Skin of body (tissue), 2 donors: ENCODE data around the gene NACC2. TPM values are rescaled to one million over a fixed set of nuclear protein-coding genes. Genes with fewer than 3 reads are reported as not detected.
A peak's percentile ranks its signal among the peaks of the same experiment; 100 is the strongest.
"Not testable (repeated sequence)": the region's sequence is repeated elsewhere in the genome, so short reads cannot be mapped to it uniquely, and the experiment has no call there.

ENCODE experiments used
- DNase-seq: peaks from one replicate; lab custom pipeline; 2025; lab: John Stamatoyannopoulos, UW
- total RNA-seq: library from RNA; depleted of rRNA; stranded (reverse); fragments of >200 nt; gene quantifications from one replicate; pipeline ENCODE4 v1.2.3, GENCODE V29; 2014

Gene NACC2
- total RNA-seq, 1 donor from 2014 or later = 2.9 TPM

GRCh38 chr9:136047775-136048559, 47.1 kb downstream of the NACC2 start:
- DNase-seq = no peak

DNA sequence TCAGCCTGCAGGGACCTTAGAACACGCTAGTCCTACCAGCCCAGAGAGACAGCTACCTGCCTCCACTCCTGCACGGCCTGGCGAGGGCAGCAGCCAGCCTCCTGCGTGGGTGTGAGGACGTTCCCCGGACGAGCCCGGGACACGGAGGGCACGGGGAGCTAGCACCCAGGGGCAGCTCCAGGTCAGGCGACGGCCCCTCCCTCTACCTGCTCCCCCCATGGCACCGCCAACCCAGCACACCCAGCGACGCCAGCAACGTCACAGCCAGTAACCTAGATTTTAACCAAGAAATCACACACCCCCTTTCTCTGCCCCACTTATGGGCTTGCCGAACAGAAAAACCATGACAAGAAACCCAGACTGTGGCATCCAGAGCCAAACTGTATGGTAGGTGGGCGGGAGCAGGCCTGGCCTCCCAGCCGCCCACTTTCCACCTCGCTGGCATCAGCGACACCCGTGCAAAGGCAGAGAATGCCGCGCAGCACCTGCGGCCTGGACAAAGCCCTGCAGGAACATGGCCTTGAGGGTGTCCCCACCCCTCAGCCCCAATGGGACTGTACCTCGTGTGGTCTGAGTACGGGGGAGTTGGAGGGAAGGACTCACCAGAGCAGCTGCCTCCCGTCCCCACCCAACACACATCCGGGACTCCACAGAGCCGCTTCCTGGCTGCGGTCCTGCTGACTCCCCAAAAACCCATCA, 47.9 kb downstream of the NACC2 start:
- no peak for DNase-seq

DNA sequence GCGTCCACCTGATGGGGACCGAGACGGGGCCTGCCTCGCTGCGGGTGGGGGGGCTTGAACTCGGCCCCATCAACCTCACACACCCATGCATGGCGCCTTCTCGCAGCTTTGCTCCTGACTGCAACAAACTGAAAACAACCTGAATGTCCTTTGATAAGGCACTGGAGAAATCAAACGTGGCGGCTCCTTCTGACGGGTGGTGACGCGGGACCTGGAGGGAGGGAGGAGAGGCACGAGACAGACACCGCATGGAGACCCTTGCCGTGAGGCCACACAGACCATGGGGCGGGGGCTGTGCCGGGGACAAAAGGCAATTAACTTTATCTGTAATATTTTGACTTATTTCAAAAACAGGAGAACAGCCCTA, 48.6 kb downstream of the NACC2 start:
- DNase-seq = no peak

DNA sequence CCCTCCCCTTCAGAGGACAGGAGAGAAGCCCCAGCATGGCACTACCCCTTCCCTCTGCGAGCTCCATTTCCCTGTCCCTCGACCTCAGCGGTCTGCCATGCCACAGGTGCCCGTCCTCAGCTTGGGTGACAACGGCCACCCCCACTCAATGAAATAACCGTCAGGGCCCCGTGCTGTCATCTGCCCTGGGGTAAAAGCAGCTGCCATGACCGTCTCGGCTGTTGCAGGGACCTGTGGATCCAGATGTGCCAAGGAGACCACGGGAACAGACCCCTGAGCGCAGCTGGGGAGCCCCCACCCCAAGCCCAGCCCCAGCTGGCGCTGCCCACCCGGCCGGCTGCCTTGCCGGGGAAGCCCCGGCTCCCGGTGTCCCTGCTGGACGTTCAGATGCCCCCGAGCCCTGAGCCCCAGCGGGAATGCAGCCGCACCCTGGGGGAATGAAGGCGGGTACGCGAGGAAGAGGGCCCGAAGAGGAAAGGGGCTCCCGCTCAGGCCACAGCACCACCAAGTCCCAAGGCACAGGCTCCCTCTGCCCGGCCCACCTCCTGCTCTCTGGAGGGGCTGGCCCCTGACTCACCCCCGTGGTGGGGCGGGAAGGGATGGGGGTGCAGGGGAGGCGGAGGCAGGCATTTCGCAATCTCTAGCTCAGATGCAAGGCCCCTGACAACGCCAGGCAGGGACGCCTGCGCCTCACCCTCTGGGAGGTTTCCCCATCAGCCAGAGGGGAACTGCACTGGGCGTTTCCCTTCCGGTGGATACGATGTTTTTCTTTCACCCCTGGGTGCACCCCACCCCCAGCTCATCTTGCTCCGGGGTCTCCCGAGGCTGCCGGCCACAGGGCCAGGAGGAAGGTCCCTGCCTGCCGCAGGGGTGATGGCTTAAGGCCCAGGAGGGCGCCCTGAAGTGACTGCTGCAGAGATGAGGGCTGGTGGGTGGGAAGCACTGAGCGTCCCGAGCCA, 49.2 kb downstream of the NACC2 start:
- DNase-seq = no peak

DNA sequence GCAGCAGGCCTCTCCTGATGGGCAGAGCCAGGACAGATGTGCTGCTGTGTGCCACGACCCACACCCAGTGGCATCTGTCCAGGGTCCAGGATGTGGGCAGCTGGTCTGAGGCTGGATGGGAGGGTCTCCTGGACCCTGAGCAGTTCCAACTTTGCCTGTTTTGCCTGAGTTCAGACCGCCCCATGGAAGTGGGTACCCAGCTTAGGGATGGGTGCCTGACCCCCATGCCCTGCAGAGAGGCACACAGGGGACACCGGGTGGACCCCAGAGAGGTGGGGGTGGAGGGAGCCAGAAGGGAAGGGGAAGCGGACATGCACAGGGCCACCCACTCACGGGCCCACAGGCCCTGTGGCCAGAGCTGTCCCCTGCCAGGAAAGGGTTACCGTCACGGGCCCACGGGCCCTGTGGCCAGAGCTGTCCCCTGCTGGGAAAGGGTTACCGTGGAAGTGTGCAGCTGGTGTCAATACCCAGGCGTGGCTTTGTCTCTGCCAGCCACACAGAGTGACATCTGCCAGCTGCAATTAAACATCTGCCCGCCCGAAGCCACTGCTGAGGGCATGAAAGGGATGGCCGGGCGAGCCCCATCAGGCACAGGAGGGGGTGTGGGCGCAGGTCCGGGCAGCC, 50.0 kb downstream of the NACC2 start:
- no peak for DNase-seq

DNA sequence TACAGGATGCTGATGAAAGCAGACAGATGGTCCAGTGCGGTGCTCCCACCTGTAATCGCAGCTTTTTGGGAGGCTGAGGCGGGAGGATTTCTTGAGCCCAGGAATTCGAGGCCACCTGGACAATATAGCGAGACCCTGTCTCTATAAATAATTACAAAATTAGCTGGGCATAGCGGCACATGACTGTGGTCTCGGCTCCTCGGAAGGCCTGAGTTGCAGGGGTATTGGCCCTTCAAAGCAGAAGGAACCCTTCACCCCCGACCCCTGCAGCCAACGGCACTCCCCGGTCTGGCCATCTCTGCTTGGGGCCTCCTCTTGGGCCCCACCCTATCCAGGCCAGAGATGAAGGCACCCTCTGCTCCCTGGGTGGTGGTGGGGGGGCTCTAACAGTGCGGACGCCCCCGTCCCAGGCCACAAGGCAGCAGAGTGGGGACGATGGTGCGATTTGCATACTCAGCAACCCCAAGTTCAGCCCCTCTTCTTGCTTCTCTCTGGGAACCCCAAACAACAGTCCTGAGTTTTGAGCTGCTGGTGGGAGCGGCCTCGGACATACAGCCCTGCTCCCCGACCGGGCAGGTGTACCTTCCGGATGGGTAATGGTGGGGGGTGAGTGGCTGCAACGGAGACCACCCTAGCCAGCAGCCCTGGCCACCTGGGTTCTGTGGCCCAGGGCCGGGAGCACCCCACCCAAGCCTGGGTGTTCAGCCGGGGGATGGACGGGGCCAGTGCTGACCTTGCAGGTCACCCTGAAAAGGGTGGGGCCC, 50.7 kb downstream of the NACC2 start:
- no peak for DNase-seq

- no peak for DNase-seq
These were observed 51.6 kb downstream of the NACC2 start for GRCh38 chr9:136043441-136043991.

- DNase-seq = no peak
These were observed 52.5 kb downstream of the NACC2 start for GRCh38 chr9:136042541-136042940.

DNA sequence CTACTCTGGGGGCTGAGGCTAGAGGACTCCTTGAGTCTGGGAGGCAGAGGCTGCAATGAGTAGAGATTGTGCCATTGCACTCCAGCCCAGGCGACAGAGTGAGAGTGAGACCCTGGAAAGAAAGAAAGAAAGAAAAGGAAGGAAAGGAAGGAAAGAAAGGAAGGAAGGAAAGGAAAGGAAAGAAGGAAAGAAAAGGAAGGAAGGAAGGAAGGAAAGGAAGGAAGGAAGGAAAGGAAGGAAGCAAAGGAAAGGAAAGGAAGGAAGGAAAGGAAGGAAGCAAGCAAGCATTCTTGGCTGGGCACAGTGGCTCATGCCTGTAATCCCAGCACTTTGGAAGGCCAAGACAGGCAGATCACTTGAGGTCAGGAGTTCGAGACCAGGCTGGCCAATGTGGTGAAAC, 54.2 kb downstream of the NACC2 start:
- DNase-seq = not testable (repeated sequence)

DNA sequence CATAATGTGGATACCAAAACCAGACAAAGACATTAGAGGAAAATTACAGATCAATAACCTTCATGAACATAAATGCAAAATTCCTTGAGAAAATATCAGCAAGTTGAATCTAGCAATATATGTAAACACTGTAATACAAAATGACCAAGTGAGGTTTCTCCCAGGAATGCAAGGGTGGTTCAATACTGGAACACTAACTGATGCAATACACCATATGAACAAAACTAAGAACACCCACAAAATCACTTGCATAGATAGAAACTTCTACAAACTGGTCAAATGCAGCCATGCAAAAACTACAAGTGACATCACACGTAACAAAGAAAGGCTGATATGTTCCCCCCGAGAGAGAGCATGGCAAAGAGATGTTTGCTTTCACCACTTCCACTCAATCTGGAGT, 55.6 kb downstream of the NACC2 start:
- DNase-seq = no peak

DNA sequence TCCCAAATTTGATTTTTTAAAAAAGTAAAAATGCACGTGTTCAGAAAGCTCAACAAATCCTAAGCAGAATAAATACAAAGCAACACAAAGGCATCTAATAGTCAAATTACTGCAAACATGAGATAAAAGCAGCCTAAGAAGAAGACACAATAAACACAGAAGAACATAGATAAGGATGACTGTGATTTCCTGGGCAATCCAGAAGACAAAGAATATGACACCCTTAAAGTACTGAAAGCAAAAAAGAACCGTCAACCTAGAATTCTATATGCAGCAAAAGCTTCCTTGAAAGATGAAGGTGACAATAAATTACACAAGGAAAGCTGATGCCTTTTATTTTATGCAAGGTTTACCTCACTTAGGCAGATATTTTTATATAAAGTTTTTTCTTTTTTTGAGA, 58.2 kb downstream of the NACC2 start:
- DNase-seq = no peak

- DNase-seq = no peak
These were observed 59.0 kb downstream of the NACC2 start for GRCh38 chr9:136036050-136036449.

DNA sequence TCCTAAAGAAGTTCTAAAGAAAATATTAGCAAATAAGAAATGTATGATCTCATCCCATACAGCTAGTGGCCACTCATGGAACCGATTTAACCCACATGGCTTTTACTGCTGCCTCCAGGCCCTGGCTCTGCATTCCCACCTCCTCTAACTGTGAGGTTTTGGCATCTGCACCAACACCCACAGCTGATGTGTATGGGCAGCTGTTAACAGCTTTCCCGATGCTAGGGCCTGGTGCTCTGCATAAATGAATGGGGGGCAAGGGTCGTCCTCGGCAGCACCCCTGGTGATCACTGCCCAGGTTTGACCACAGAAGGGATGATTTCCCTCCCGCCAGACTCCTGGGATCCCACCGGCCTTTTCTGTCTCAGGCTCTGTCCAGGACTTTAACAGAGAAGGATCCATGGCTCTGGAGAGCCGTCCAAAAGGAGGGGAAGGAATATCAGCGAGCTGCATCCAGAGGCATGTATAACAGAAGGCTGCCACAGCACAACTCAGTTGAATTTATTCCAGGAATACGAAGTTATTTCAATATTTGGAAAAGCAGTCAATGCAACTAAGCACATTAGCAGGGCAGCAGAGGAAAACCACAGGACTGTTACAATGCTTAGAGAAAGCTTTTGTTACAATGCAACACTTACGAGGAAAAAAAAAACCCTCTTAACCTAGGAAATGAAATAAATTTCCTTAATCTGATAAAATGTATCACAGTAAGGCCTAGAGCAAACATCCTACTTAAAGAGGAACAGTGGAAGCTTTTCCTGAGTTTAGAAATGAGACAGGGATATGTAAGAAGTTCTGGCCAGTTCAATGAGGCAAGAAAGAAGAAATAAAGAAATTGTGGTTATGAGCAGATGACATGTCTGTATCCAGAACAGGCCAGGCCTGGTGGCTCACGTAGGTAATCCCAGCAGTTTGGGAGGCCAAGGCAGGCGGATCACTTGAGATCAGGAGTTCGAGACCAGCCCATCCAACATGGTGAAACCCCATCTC, 63.1 kb downstream of the NACC2 start:
- DNase-seq = peak; percentile 34

DNA sequence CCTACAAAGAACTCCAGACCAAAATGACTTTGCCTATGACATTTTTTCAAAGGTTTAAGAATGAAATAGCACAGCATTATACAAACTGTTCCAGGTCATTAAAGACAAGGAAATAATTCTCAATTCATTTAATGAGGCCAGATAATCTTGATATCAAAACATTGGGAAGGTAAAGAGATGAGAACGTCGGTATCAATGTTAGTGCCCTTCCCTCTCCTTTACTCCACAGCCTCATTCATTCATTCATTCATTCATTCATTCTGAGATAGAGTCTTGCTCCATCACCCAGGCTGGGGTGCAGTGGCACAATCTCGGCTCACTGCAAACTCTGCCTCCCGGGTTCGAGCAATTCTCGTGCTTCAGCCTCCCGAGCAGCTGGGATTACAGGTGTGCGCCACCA, 64.0 kb downstream of the NACC2 start:
- DNase-seq = no peak

DNA sequence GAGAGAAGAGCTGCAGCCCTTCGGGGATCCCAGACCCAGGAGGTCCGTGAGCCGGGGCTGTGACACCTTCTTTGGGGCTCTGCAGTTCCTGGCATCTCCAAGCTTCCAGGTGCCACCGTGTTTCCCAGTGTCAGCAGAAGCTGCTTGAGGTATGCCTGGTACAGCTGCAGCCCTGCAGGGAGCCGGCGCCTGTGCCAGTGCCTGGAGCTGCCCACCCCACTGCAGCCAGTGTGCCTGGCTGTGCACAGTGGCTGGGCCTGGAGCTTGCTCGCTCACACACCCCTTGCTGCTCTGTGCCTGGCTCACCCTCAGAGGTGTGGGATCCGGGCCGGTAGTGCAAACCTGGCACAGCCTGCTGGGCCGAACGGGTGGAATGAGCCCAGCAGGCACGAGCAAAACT, 65.5 kb downstream of the NACC2 start:
- DNase-seq = no peak

GRCh38 chr9:136028760-136029470, 66.2 kb downstream of the NACC2 start:
- DNase-seq = no peak

DNA sequence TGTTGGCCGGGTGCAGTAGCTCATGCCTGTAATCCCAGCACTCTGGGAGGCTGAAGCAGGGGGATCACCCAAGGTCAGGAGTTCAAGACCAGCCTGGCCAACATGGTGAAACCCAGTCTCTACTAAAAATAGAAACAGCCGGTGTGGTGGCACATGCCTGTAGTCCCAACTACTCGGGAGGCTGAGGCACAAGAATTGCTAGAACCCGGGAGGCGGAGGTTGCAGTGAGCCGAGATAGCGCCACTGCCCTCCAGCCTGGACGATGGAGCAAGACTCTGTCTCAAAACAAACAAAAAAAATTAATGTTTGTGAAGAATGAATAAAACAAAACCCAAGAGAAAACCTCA, 68.2 kb downstream of the NACC2 start:
- not testable (repeated sequence) for DNase-seq

- DNase-seq = no peak
These were observed 68.7 kb downstream of the NACC2 start for GRCh38 chr9:136026266-136026942.
